DND-41 (cell line): Measurements from ENCODE around the gene MYL6B.
A peak's percentile ranks its signal among the peaks of the same experiment; 100 is the strongest.

Source experiments
- ATAC-seq: fragments of 200-7000 bp; cut with Tn5 transposase; 3 replicates; pipeline ENCODE4 v1.9.1; 2021; ENCODE audit warnings: low read depth; ENCODE audit not compliant: insufficient read depth
- DNase-seq: peaks from one replicate; pipeline ENCODE4 v3.0.0-alpha.2; 2020
- H2AFZ ChIP-seq: 2 replicates; pipeline ENCODE4 v1.6.0; 2012; ENCODE audit warnings: low read depth, low read length
- H3K27ac ChIP-seq: 2 replicates; pipeline ENCODE4 v1.5.1; 2012; ENCODE audit warnings: low read length, inconsistent platforms
- H3K27me3 ChIP-seq: fragments of 200-600 bp; sonication (generic); 2 replicates; pipeline ENCODE4 v1.6.0; 2012; ENCODE audit warnings: low read length, mild to moderate bottlenecking, inconsistent platforms; ENCODE audit not compliant: insufficient read depth, poor library complexity
- H3K36me3 ChIP-seq: 2 replicates; pipeline ENCODE4 v1.5.1; 2012; ENCODE audit warnings: low read length, inconsistent platforms; ENCODE audit not compliant: insufficient read depth
- H3K4me1 ChIP-seq: 2 replicates; pipeline ENCODE4 v1.5.1; 2012; ENCODE audit warnings: mild to moderate bottlenecking, low read length; ENCODE audit not compliant: insufficient read depth
- H3K4me2 ChIP-seq: 2 replicates; pipeline ENCODE4 v1.6.0; 2012; ENCODE audit warnings: mild to moderate bottlenecking, moderate library complexity, low read length, inconsistent platforms; ENCODE audit not compliant: insufficient read depth
- H3K4me3 ChIP-seq, 2 experiments: fragments of 200-600 bp in 1 of 2; shearing (Covaris generic) in 1 of 2; 2 replicates each; pipeline ENCODE4 v1.5.1; 2012 to 2016; ENCODE audit warnings: inconsistent platforms in 2 of 2, low read length in 2 of 2, mild to moderate bottlenecking in 2 of 2, low read depth in 1 of 2, moderate library complexity in 1 of 2
- H3K79me2 ChIP-seq: 2 replicates; pipeline ENCODE4 v1.6.0; 2012; ENCODE audit warnings: low read length, inconsistent platforms; ENCODE audit not compliant: insufficient read depth
- H3K9ac ChIP-seq: 2 replicates; pipeline ENCODE4 v1.6.0; 2012; ENCODE audit warnings: low read depth, mild to moderate bottlenecking, inconsistent platforms, low read length, moderate library complexity
- H3K9me3 ChIP-seq: 2 replicates; pipeline ENCODE4 v1.5.1; 2012; ENCODE audit warnings: low read length, moderate library complexity, mild to moderate bottlenecking, inconsistent platforms; ENCODE audit not compliant: insufficient read depth, severe bottlenecking
- H4K20me1 ChIP-seq: 2 replicates; pipeline ENCODE4 v1.6.0; 2012; ENCODE audit warnings: low read length; ENCODE audit not compliant: insufficient read depth
- CTCF ChIP-seq: IDR thresholded peaks from 2 replicates; pipeline ENCODE4 v1.5.1; 2012; ENCODE audit warnings: borderline replicate concordance, low read length, moderate library complexity, mild to moderate bottlenecking; ENCODE audit not compliant: poor library complexity, severe bottlenecking; ENCODE audit errors: extremely low read depth
- EZH2 ChIP-seq: IDR thresholded peaks from 3 replicates; pipeline ENCODE4 v1.6.1; 2012; ENCODE audit warnings: borderline replicate concordance, low read depth, mild to moderate bottlenecking, moderate library complexity, low read length, inconsistent platforms; ENCODE audit not compliant: severe bottlenecking

Gene MYL6B

DNA sequence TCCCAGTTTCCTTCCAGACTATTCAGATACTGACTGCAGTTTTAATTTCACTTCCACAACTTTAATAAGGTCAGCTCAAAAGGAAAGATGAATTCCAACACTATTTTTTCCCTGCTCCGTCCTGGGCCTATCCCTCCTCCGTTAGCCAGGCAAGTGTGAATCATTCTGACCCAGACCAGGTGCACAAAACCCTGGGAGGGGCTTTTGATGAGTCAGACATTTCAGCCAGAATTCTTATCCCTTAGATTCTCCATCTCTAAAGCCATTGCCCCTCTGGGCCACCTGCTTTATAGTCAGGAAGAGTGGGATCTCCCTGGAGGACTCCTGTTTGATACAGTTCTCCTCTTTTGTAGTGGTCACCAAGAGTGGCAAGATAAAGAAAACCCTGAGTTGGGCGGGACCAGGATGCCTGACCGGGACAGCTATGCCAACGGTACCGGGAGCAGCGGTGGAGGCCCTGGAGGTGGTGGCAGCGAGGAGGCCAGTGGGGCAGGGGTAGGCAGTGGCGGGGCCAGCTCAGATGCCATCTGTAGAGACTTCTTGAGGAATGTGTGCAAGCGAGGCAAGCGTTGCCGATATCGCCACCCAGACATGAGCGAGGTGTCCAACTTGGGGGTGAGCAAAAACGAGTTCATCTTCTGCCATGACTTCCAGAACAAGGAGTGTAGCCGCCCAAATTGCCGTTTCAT, 32.1 kb upstream of the MYL6B start:
- Histone ChIP-seq H3K36me3 (peaks cover 51% of the 10 kb centered on the region), H2AFZ (no peak overlapping the region), H3K27me3 (no peaks in the 10 kb centered on the region), H3K79me2 (peaks cover 66% of the 10 kb centered on the region), H3K4me1 (peaks cover 42% of the 10 kb centered on the region), H3K4me3 (no peak overlapping the region), H3K4me2 (peak overlapping the region; percentile 97; the same call in 1 of the 2 replicates), H3K9ac (peak overlapping the region; percentile 78; the same call in 1 of the 2 replicates), H3K27ac (peak overlapping the region; percentile 57; the same call in 1 of the 2 replicates), H3K9me3 (no peaks in the 10 kb centered on the region), H4K20me1 (0 out of 2 replicates have a peak, but pooled peaks cover 2% of the 10 kb centered on the region)
- no peak for TF ChIP-seq EZH2
- no peak for TF ChIP-seq CTCF
- no peak for ATAC-seq
- DNase-seq, result no peak

DNA sequence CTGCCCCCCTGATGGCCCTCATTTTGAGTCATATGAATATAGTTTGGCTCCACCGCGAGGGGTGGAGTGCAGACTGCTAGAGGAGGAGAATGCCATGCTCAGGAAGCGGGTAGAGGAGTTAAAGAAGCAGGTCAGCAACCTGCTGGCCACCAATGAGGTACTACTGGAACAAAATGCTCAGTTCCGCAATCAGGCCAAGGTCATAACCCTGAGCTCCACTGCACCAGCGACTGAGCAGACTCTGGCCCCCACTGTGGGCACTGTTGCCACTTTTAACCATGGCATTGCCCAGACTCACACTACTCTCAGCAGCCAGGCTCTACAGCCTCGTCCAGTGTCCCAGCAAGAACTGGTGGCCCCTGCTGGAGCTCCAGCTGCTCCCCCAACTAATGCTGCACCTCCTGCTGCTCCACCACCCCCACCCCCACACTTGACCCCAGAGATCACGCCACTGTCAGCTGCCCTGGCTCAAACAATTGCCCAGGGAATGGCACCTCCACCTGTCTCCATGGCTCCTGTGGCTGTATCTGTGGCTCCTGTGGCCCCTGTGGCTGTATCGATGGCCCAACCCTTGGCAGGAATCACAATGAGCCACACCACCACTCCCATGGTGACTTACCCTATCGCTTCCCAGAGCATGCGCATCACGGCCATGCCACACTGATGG, 31.1 kb upstream of the MYL6B start:
- Histone ChIP-seq H2AFZ (no peak overlapping the region), H3K27me3 (no peaks in the 10 kb centered on the region), H3K79me2 (peaks cover 66% of the 10 kb centered on the region), H3K27ac (no peak overlapping the region), H3K36me3 (peaks cover 51% of the 10 kb centered on the region), H4K20me1 (0 out of 2 replicates have a peak, but pooled peaks cover 2% of the 10 kb centered on the region), H3K4me1 (peaks cover 47% of the 10 kb centered on the region), H3K4me3 (no peak overlapping the region), H3K9me3 (no peaks in the 10 kb centered on the region), H3K9ac (no peak overlapping the region), H3K4me2 (no peak overlapping the region)
- no peak for ATAC-seq
- no peak for DNase-seq
- TF ChIP-seq CTCF, result no peak
- no peak for TF ChIP-seq EZH2

- DNase-seq, result no peak
- H3K4me2 ChIP-seq, result no peak overlapping the region
- no peaks in the 10 kb centered on the region for H3K27me3 ChIP-seq
These were observed 29.8 kb upstream of the MYL6B start for GRCh38 chr12:56122637-56123036.

More at GRCh38 chr12:56122637-56123036, 29.8 kb upstream of the MYL6B start:
- no peak overlapping the region for H3K4me3 ChIP-seq
- H3K27ac ChIP-seq, result no peak overlapping the region
- no peak overlapping the region for H3K9ac ChIP-seq
- TF ChIP-seq EZH2 (no peak), CTCF (no peak)
- ATAC-seq, result no peak
- H2AFZ ChIP-seq, result no peak overlapping the region
- peaks cover 56% of the 10 kb centered on the region for H3K4me1 ChIP-seq
- H3K9me3 ChIP-seq, result no peaks in the 10 kb centered on the region
- peaks cover 56% of the 10 kb centered on the region for H3K79me2 ChIP-seq
- H3K36me3 ChIP-seq, result peaks cover 43% of the 10 kb centered on the region
- 0 out of 2 replicates have a peak, but pooled peaks cover 2% of the 10 kb centered on the region for H4K20me1 ChIP-seq
